C4-2B (cell line): ENCODE results near the gene ARRB1.

ENCODE experiments used
- H3K27ac ChIP-seq: fragments of 450-650 bp; 2 replicates; pipeline ENCODE4 v1.5.1; 2017
- ZFX ChIP-seq: fragments of 450-650 bp; IDR thresholded peaks from 2 replicates; pipeline ENCODE4 v1.6.1; 2017
- TF ChIP-seq, protein P1 (sequence below): fragments of 450-650 bp; conservative IDR thresholded peaks from 2 replicates; pipeline ENCODE4 v1.5.1; 2017; ENCODE audit warnings: mild to moderate bottlenecking

The ARRB1 gene

GRCh38 chr11:75273411-75274391 is 77.8 kb downstream of the ARRB1 start:
- no peak for TF ChIP-seq ZFX
- TF ChIP-seq, protein P1, sequence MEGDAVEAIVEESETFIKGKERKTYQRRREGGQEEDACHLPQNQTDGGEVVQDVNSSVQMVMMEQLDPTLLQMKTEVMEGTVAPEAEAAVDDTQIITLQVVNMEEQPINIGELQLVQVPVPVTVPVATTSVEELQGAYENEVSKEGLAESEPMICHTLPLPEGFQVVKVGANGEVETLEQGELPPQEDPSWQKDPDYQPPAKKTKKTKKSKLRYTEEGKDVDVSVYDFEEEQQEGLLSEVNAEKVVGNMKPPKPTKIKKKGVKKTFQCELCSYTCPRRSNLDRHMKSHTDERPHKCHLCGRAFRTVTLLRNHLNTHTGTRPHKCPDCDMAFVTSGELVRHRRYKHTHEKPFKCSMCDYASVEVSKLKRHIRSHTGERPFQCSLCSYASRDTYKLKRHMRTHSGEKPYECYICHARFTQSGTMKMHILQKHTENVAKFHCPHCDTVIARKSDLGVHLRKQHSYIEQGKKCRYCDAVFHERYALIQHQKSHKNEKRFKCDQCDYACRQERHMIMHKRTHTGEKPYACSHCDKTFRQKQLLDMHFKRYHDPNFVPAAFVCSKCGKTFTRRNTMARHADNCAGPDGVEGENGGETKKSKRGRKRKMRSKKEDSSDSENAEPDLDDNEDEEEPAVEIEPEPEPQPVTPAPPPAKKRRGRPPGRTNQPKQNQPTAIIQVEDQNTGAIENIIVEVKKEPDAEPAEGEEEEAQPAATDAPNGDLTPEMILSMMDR = no peak
- H3K27ac ChIP-seq = no peak overlapping the region

- H3K27ac ChIP-seq = no peak overlapping the region
- no peak for TF ChIP-seq ZFX
- TF ChIP-seq, protein P1 = no peak
Measured at GRCh38 chr11:75272821-75273301, 78.6 kb downstream of the ARRB1 start.

GRCh38 chr11:75272391-75272790 is 79.1 kb downstream of the ARRB1 start:
- no peak overlapping the region for H3K27ac ChIP-seq
- TF ChIP-seq ZFX = no peak
- TF ChIP-seq, protein P1 = no peak

GRCh38 chr11:75271730-75272129 is 79.7 kb downstream of the ARRB1 start:
- no peak overlapping the region for H3K27ac ChIP-seq

GRCh38 chr11:75270896-75271418 is 80.5 kb downstream of the ARRB1 start:
- H3K27ac ChIP-seq = no peak overlapping the region
- no peak for TF ChIP-seq ZFX
- TF ChIP-seq, protein P1 = no peak; the same call in 1 of the 2 replicates

More at GRCh38 chr11:75271730-75272129, 79.7 kb downstream of the ARRB1 start:
- TF ChIP-seq, protein P1 = no peak
- TF ChIP-seq ZFX = no peak

DNA sequence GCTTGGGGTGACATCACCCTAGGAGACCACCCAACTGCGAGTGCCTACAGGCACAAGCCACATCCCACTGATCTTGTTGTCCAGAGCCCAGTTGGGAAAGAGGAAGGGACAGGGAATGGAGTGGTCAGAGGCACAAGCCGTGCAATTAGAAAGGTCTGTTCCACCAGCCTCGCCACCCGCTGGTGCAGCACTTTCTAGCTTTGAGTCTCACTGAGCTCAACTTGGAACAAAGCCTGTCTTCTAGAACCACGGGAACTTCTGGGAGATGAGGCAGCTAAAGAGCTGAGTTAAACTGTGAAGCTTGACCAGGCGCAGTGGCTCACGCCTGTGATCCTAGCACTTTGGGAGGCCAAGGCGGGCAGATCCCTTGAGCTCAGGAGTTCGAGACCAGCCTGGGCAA is 81.6 kb downstream of the ARRB1 start:
- no peak for TF ChIP-seq ZFX
- TF ChIP-seq, protein P1 = no peak
- no peak overlapping the region for H3K27ac ChIP-seq

DNA sequence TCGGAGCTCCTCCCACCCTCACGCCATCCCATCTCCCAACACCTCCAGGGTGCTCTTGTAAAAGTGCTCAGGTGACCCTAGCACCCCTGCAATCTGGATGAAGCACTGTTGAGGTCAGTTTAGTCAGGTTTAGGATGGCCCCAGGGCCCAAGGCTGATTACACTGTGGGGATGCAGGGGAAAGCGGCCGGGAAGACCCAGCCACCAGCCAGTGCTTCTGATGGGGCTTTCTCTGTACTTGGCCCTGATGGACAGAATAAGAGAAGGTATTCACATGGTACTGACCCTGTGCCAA is 82.1 kb downstream of the ARRB1 start:
- no peak for TF ChIP-seq ZFX
- TF ChIP-seq, protein P1 = no peak
- H3K27ac ChIP-seq = no peak overlapping the region
